Measurements from ENCODE around the gene CPED1.
"Not testable (repeated sequence)": the region's sequence is repeated elsewhere in the genome, so short reads cannot be mapped to it uniquely, and the experiment has no call there.

- TF ChIP-seq CTCF (IDR thresholded peaks at IDR 0.05); ZFX (IDR thresholded peaks at IDR 0.05; ENCODE audit: borderline replicate concordance): not testable (repeated sequence)
These were observed 71.5 kb downstream of the CPED1 start for GRCh38 chr7:121059979-121060509.

All from 22Rv1 (cell line).